Endothelial cell of umbilical vein (primary cell): ENCODE data around the gene UBE2C. TPM values are rescaled to one million over a fixed set of nuclear protein-coding genes. Genes with fewer than 3 reads are reported as not detected.

Source experiments
- BruUV-seq: library from RNA; stranded (reverse); fragments of 400-500 nt; replicated peaks from 2 replicates; lab custom pipeline; 2021; lab: Mats Ljungman, UMichigan
- CTCF ChIA-PET: fragments of 300-600, 350-600 bp; sonication (Branson Sonifier 250); formaldehyde crosslinking; loops from one replicate; lab custom pipeline; 2021; ENCODE audit warnings: antibody characterized with exemption, inconsistent platforms; lab: Charles Lee
- POLR2A ChIA-PET: fragments of 300-600, 350-600 bp; sonication (Branson Sonifier 250); formaldehyde crosslinking; loops from one replicate; lab custom pipeline; 2021; ENCODE audit warnings: antibody characterized with exemption, inconsistent platforms; lab: Charles Lee
- DNase-seq: peaks from one replicate; pipeline ENCODE4 v3.0.0-alpha.2; 2011; ENCODE audit warnings: low read depth, low spot score
- FAIRE-seq: peaks from 2 replicates; lab custom pipeline; 2011; peaks lifted over from hg19 to GRCh38; lab: Jason Lieb, UNC
- H2AFZ ChIP-seq: 2 replicates; pipeline ENCODE4 v1.6.0; 2012; ENCODE audit warnings: low read depth, low read length, control low read depth, inconsistent platforms
- H3K27ac ChIP-seq: 2 replicates; pipeline ENCODE4 v1.5.1; 2011; ENCODE audit warnings: low read depth, mild to moderate bottlenecking, control low read depth, low read length, moderate library complexity; ENCODE audit not compliant: insufficient read depth
- H3K27me3 ChIP-seq, 2 experiments: 2 replicates each; pipeline versions ENCODE4 v1.6.0 to v1.6.1; 2011; ENCODE audit warnings: low read length in 2 of 2, mixed read lengths in 1 of 2; ENCODE audit not compliant: control insufficient read depth in 2 of 2, insufficient read depth in 2 of 2
- H3K36me3 ChIP-seq, 2 experiments: 2 replicates in 1 of 2; 3 replicates in 1 of 2; pipeline ENCODE4 v1.5.1; 2011; ENCODE audit warnings: low read length in 2 of 2, mild to moderate bottlenecking in 1 of 2, moderate library complexity in 1 of 2; ENCODE audit not compliant: control insufficient read depth in 2 of 2, insufficient read depth in 2 of 2; ENCODE audit errors: extremely low read depth in 1 of 2
- H3K4me1 ChIP-seq: 3 replicates; pipeline ENCODE4 v1.5.1; 2011; ENCODE audit warnings: mild to moderate bottlenecking, low read length; ENCODE audit not compliant: control insufficient read depth, insufficient read depth; ENCODE audit errors: extremely low read depth
- H3K4me2 ChIP-seq: 2 replicates; pipeline ENCODE4 v1.6.1; 2011; ENCODE audit warnings: low read length, control low read depth, mixed read lengths; ENCODE audit not compliant: insufficient read depth
- H3K4me3 ChIP-seq, 3 experiments: fragments of 200-600 bp in 1 of 3; sonication (generic), shearing (Covaris generic) in 1 of 3; replicated peaks in 1 of 3; 2 replicates each; pipeline ENCODE4 v1.5.1; 2011 to 2016; ENCODE audit warnings: control low read depth in 3 of 3, low read length in 3 of 3, mild to moderate bottlenecking in 2 of 3, inconsistent platforms in 1 of 3, low read depth in 1 of 3, moderate library complexity in 1 of 3; ENCODE audit not compliant: insufficient read depth in 1 of 3
- H3K79me2 ChIP-seq: 2 replicates; pipeline ENCODE4 v1.6.0; 2012; ENCODE audit warnings: low read length, inconsistent platforms; ENCODE audit not compliant: control insufficient read depth, insufficient read depth
- H3K9ac ChIP-seq: replicated peaks from 2 replicates; pipeline ENCODE3; 2011; ENCODE audit warnings: low read length, control low read depth; ENCODE audit not compliant: insufficient read depth; ENCODE audit errors: extremely low read depth
- H3K9me1 ChIP-seq: replicated peaks from 3 replicates; pipeline ENCODE4 v1.6.0; 2011; ENCODE audit warnings: mild to moderate bottlenecking, low read length; ENCODE audit not compliant: control insufficient read depth, insufficient read depth; ENCODE audit errors: extremely low read depth
- H3K9me3 ChIP-seq: replicated peaks from 2 replicates; pipeline ENCODE4 v1.5.1; 2012; ENCODE audit warnings: low read length, inconsistent platforms; ENCODE audit not compliant: control insufficient read depth, insufficient read depth
- H4K20me1 ChIP-seq: replicated peaks from 2 replicates; pipeline ENCODE3; 2011; ENCODE audit warnings: mild to moderate bottlenecking, low read length; ENCODE audit not compliant: control insufficient read depth, insufficient read depth; ENCODE audit errors: extremely low read depth
- CTCF ChIP-seq, 2 donors: IDR thresholded peaks; 1 replicate in 1 of 2; 2 replicates in 1 of 2; pipeline ENCODE4 v1.5.1; 2011; ENCODE audit warnings: low read length in 2 of 2, mild to moderate bottlenecking in 2 of 2, moderate library complexity in 2 of 2, control low read depth in 1 of 2, inconsistent platforms in 1 of 2, low read depth in 1 of 2; ENCODE audit not compliant: insufficient read depth in 1 of 2; ENCODE audit errors: extremely low read depth in 1 of 2
- EZH2 ChIP-seq: IDR thresholded peaks from 2 replicates; pipeline ENCODE4 v1.6.1; 2012; ENCODE audit warnings: borderline replicate concordance, low read depth, mild to moderate bottlenecking, moderate library complexity, low read length, inconsistent platforms; ENCODE audit not compliant: severe bottlenecking
- FOS ChIP-seq: IDR thresholded peaks from 2 replicates; pipeline ENCODE4 v1.6.1; 2011; ENCODE audit warnings: mild to moderate bottlenecking, low read length, moderate library complexity, borderline replicate concordance; ENCODE audit not compliant: insufficient read depth
- GATA2 ChIP-seq: IDR thresholded peaks from 2 replicates; pipeline ENCODE4 v1.7.0; 2011; ENCODE audit warnings: low read depth, mild to moderate bottlenecking, moderate library complexity, mixed read lengths, low read length; ENCODE audit not compliant: insufficient read length, insufficient read depth
- JUN ChIP-seq: IDR thresholded peaks from 2 replicates; pipeline ENCODE4 v1.6.1; 2011; ENCODE audit warnings: borderline replicate concordance, low read depth; ENCODE audit not compliant: insufficient read length, insufficient read depth
- MAX ChIP-seq: IDR thresholded peaks from 2 replicates; pipeline ENCODE4 v1.6.1; 2011; ENCODE audit not compliant: insufficient read depth, insufficient read length
- MYC ChIP-seq: IDR thresholded peaks from one replicate; pipeline ENCODE4 v1.6.1; 2011; ENCODE audit warnings: mild to moderate bottlenecking, low read depth, low read length
- POLR2A ChIP-seq: IDR thresholded peaks from 2 replicates; pipeline ENCODE4 v1.6.1; 2012; ENCODE audit warnings: low read depth, mild to moderate bottlenecking, control low read depth, low read length
- POLR2AphosphoS5 ChIP-seq: IDR thresholded peaks from 2 replicates; pipeline ENCODE4 v1.6.1; 2012; ENCODE audit warnings: low read depth, mild to moderate bottlenecking, control low read depth, low read length, moderate library complexity; ENCODE audit not compliant: insufficient read depth
- dilution Hi-C: fragments of 300-500 bp; cut with MboI; formaldehyde crosslinking; loops from one replicate; pipeline ENCODE4 v1.15.0; 2019; ENCODE audit warnings: low sequenced_read_pairs; ENCODE audit not compliant: extremely low pct_ligation_motif_present
- intact Hi-C: fragments of 100-400 bp; cut with micrococcal nuclease; formaldehyde crosslinking; loops from one replicate; pipeline ENCODE4 v1.10.0; 2022
- polyA plus RNA-seq, 4 experiments: library from polyadenylated mRNA; depleted of rRNA in 3 of 4; stranded (reverse) in 3 of 4; unstranded in 1 of 4; fragments of >200 nt; gene quantifications; 2 replicates each; pipeline versions ENCODE4 v1.2.1 to v1.2.3, GENCODE V29; 2011 to 2012; ENCODE audit warnings: missing spikeins in 1 of 4
- total RNA-seq: library from RNA; stranded (reverse); gene quantifications from 2 replicates; pipeline ENCODE4 v1.2.3, GENCODE V29; 2021

The UBE2C gene
- total and polyA plus RNA-seq, 2 donors (not counting 3 experiments of a cell fraction or from before 2014, with no cell fraction given) = 129 to 130 TPM

- Histone ChIP-seq H3K4me3 (peak overlapping the region; percentile 59 to 96 (median 90)), H3K27me3 (no peaks in the 10 kb centered on the region), H3K27ac (peak overlapping the region; percentile 41), H3K9me3 (no peaks in the 10 kb centered on the region), H3K4me1 (peaks cover 17% of the 10 kb centered on the region), H2AFZ (peak overlapping the region; percentile 76), H4K20me1 (no peaks in the 10 kb centered on the region), H3K36me3 (peaks cover 3 to 10% of the 10 kb centered on the region in 2 experiments), H3K9me1 (no peaks in the 10 kb centered on the region), H3K9ac (peak overlapping the region; percentile 78), H3K79me2 (peaks cover 25% of the 10 kb centered on the region), H3K4me2 (peak overlapping the region; percentile 91)
- FAIRE-seq (peak; percentile 60), DNase-seq (no peak)
- ChIA-PET POLR2A (no interaction called here), CTCF (interaction anchor here (1.0 to 2.9 kb wide), 4 partner anchors 9 to 157 kb away, joined by 3 to 12 read pairs (median 6); no protein-coding TSS in a partner anchor)
- TF ChIP-seq GATA2 = no peak
- no peak for TF ChIP-seq POLR2AphosphoS5
- no peak for TF ChIP-seq FOS
- TF ChIP-seq JUN = no peak
- TF ChIP-seq MYC = no peak
- TF ChIP-seq MAX = no peak
- no peak for TF ChIP-seq EZH2
- no peak for TF ChIP-seq CTCF (IDR thresholded peaks at IDR 0.05; ENCODE audit: extremely low read depth in 1 of 2, insufficient read depth in 1 of 2, low read depth in 1 of 2, low read length in 2 of 2)
- TF ChIP-seq POLR2A = no peak
- dilution Hi-C loops = no loop called here
- no TSS peak for BruUV-seq
- intact Hi-C loops = loop anchor here (10.0 kb wide), 2 partner anchors 272 to 552 kb away; partner anchors contain the start of gene NCOA5
Measured at GRCh38 chr20:45813006-45813340, 529 bp downstream of the UBE2C start.
